GM21737 (cell line): ENCODE measurements around the gene IGFL3.
"Not testable (repeated sequence)": the region's sequence is repeated elsewhere in the genome, so short reads cannot be mapped to it uniquely, and the experiment has no call there.

ENCODE experiments used
- ATAC-seq: cut with Tn5 transposase; IDR thresholded peaks from one replicate; pipeline ENCODE4 v1.9.1; 2021; ENCODE audit warnings: mild to moderate bottlenecking, moderate library complexity; ENCODE audit not compliant: unreplicated experiment

The IGFL3 gene

DNA sequence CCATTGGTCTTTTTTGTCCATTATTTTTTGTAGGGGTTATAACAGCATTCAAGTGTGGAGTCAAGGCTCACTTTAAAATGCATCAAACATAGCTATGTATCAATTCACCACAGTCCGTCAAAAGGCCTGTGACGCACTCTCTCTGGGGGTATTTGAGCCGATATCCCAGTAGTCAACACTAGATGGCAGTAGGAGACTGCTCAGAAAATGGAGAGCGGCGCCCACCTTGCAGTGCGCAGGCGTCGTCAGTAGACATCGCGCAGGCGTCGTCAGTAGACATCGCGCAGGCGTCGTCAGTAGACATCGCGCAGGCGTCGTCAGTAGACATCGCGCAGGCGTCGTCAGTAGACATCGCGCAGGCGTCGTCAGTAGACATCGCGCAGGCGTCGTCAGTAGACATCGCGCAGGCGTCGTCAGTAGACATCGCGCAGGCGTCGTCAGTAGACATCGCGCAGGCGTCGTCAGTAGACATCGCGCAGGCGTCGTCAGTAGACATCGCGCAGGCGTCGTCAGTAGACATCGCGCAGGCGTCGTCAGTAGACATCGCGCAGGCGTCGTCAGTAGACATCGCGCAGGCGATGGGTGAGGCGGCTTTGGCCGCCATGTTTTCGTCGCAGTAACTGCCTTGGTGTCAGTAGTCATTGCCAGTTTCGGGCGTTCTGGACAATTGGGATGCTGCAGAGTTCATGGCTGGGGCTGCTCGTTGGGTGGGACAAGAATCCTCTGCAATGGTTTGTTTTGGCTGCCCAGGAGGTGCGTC, 45.7 kb downstream of the IGFL3 start:
- ATAC-seq, result not testable (repeated sequence)

DNA sequence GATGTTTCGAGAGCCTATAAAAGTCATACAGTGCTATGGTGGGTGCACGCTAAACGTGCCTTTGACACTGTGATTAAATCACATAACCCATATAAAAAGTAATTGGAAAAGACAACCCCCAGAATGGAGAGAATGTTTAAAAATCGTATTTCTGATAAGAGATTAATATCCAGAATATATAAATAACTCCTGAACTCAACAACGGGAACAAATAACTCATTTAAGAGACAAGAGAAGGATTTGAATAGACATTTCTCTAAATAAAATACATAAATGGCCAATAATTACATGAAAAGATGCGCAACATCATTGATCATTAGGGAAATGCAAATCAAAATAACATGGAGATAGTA, 46.7 kb downstream of the IGFL3 start:
- no peak for ATAC-seq

DNA sequence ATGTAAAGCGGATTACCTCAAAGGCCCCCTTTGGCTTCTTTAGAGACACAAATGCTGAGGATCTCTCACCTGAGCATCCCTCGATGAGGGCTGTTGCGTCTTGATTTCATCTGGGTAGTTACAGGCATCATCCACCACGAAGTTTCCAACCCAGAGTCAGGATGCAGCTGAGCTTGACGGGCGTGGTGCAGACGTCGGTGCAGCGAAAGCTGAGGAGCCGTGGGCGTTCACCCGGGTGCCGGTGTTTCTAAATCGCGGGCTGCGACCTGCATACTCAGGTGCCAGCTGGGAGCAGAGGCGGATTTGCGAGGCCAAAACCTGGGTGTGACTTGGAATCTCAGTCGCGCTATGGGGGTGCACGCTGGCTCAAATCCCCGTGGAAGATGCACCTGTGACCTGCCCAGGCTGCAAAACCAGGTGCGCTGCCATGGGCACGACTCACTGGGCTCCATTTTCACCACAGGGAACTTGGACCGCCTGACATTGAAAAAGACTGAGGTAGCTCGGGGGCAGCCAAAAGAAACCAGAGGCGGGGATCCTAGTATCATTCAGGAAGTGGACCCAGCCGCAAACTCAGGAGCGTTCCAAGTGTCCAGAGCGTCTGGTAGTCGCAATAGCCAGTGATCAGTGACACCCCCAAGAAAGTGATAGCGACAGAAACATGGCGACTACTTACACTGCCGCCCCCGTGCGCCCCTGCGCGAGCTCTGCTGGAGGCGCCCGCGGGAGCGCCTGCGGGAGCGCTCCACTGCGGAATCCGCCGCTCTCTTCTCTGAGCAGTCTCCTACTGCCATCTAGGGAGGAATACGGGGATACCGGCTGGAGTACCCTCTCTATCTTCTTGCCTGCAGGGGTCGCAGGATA, 47.3 kb downstream of the IGFL3 start:
- no peak for ATAC-seq

DNA sequence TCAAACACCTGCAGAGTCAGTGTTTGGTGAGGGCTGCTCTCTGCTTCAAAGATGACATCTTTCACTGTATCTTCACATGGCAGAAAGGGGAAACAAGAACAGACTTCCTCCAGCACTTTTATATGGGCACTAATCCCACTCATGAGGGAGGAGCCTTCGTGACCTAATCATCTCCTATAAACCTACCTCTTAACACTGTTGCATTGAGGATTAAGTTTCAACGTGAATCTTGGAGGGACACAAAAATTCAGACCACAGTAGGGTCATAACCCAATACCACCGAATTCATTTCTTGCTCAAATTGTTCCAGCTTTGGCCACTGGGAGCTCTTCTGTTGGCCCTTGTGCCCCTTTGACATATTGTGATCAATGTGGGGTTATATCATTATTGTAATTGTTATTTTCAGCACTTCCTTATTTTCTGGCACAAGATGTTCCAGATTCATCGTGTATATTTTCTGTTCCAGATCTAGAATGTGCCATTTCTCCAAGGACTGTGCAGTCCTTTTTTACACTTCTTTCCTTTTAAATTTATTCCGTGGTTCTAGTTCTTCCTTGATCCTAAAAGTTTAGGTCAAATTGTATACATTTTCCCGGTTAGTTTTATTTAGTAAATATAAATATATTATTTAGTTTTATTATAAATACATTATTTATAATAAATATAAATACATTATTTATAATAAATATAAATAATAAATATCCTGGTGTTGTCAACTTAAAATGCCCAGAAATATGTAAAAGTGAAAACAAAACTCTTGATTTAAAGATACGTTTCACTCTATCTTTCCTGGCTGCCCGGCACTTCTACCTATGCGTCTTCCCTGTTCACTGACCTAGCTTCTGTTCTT, 48.2 kb downstream of the IGFL3 start:
- no peak for ATAC-seq

DNA sequence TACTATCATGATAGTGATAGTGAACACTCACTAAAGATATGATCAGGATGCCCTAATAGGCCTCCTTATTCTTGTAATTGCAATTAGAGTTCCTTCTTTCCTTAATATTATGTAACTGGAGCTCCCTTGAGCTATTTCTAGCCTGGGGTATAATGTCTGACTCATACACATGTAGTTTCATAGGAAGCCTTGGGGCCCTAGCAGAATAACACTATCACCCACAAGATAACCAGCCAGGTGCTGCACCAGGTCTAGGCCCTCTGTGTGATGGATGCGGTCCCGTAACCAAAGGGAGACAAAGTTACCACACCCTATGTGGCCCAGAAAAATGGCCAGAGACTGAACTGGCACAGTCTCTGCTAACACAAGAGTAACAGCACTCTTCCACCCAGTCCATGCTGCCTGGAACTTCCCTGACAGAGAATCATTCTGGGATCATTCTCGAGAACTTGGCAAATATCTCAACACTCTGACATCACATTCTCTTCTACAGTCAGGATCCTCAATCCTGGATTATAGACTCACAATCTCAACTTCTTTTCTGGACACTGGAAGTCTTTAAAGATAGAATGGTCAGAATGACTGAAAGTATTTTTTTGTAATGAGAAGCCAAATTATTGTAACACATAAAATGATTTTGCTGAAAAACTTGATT, 51.1 kb downstream of the IGFL3 start:
- no peak for ATAC-seq
